Glutamatergic neuron (in vitro differentiated cells): ENCODE measurements around the gene CPNE1. TPM values are rescaled to one million over a fixed set of nuclear protein-coding genes. Genes with fewer than 3 reads are reported as not detected.
A peak's percentile ranks its signal among the peaks of the same experiment; 100 is the strongest.

Experiments
- DNase-seq: peaks from one replicate; pipeline ENCODE4 v3.0.0; 2022
- H3K27ac Mint-ChIP-seq: one replicate; pipeline ENCODE4 v1.8.0; 2020; ENCODE audit warnings: mild to moderate bottlenecking, mixed read lengths, inconsistent platforms; ENCODE audit not compliant: unreplicated experiment
- H3K27me3 Mint-ChIP-seq: one replicate; pipeline ENCODE4 v1.8.0; 2020; ENCODE audit warnings: mild to moderate bottlenecking, moderate library complexity, mixed read lengths, inconsistent platforms; ENCODE audit not compliant: unreplicated experiment
- H3K36me3 Mint-ChIP-seq: one replicate; pipeline ENCODE4 v1.8.0; 2020; ENCODE audit warnings: mild to moderate bottlenecking, mixed read lengths, inconsistent platforms; ENCODE audit not compliant: unreplicated experiment
- H3K4me1 Mint-ChIP-seq: one replicate; pipeline ENCODE4 v1.8.0; 2020; ENCODE audit warnings: mild to moderate bottlenecking, low read depth, mixed read lengths, inconsistent platforms; ENCODE audit not compliant: unreplicated experiment
- H3K4me3 Mint-ChIP-seq: one replicate; pipeline ENCODE4 v1.8.0; 2020; ENCODE audit warnings: mild to moderate bottlenecking, mixed read lengths, inconsistent platforms; ENCODE audit not compliant: unreplicated experiment
- H3K9me3 Mint-ChIP-seq: one replicate; pipeline ENCODE4 v1.8.0; 2020; ENCODE audit warnings: mild to moderate bottlenecking, moderate library complexity, mixed read lengths, inconsistent platforms; ENCODE audit not compliant: unreplicated experiment
- CTCF ChIP-seq: fragments of 200-600 bp; sonication (generic); IDR thresholded peaks from one replicate; pipeline ENCODE4 v1.5.0; 2021; ENCODE audit not compliant: partially characterized antibody, unreplicated experiment
- total RNA-seq: library from RNA; stranded (reverse); fragmentation: NEBNext Ultra II Directional; extraction: Animal tissue kit (Norgen Biotek cat#: 25700); gene quantifications from one replicate; pipeline ENCODE4 v1.2.1, GENCODE V29; 2021; ENCODE audit not compliant: unreplicated experiment

CPNE1 gene
- total RNA-seq, 1 donor from 2014 or later, result 327 TPM

GRCh38 chr20:35636095-35636494, 28.6 kb downstream of the CPNE1 start:
- H3K36me3 Mint-ChIP-seq, result no peaks in the 10 kb centered on the region
- H3K4me1 Mint-ChIP-seq, result peaks cover 35% of the 10 kb centered on the region
- H3K9me3 Mint-ChIP-seq, result peaks cover 6% of the 10 kb centered on the region
- no peak overlapping the region for H3K4me3 Mint-ChIP-seq
- H3K27ac Mint-ChIP-seq, result no peak overlapping the region
- no peak for DNase-seq
- peaks cover 4% of the 10 kb centered on the region for H3K27me3 Mint-ChIP-seq
- TF ChIP-seq CTCF, result no peak

GRCh38 chr20:35635652-35636051, 29.0 kb downstream of the CPNE1 start:
- no peak overlapping the region for H3K4me3 Mint-ChIP-seq
- H3K27ac Mint-ChIP-seq, result peak overlapping the region; percentile 9
- DNase-seq, result no peak
- H3K27me3 Mint-ChIP-seq, result peaks cover 4% of the 10 kb centered on the region
- H3K36me3 Mint-ChIP-seq, result no peaks in the 10 kb centered on the region
- H3K4me1 Mint-ChIP-seq, result peaks cover 32% of the 10 kb centered on the region
- peaks cover 6% of the 10 kb centered on the region for H3K9me3 Mint-ChIP-seq
- no peak for TF ChIP-seq CTCF

DNA sequence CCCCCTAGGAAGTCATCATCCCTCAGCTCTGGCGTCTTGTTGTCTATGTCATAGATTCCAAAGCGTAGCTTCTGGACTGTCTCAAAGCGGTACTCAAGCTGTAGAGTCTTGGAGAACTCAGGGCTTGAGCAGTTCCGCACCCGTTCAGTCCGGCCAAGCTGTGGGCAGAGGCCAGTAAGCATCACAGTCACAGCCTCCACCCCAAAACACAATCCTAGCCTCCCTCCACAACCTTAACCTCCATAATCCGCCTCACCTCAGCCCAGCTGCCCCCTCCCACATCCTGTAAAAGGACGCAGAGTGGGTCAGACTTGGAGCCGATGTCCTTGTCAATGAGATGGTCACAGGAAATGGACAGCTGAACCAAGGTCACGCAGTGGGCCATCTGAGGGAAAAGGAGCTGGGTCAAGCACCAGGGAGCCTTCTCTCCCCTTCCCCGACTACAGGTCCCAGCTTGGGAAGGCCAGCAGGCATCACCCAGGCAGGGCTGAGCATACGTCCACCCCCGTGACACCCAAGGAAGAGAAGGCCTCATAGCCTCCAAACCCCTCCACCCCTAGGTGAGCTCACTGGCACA, 32.1 kb downstream of the CPNE1 start:
- DNase-seq, result no peak
- H3K9me3 Mint-ChIP-seq, result peaks cover 6% of the 10 kb centered on the region
- no peak overlapping the region for H3K27ac Mint-ChIP-seq

DNA sequence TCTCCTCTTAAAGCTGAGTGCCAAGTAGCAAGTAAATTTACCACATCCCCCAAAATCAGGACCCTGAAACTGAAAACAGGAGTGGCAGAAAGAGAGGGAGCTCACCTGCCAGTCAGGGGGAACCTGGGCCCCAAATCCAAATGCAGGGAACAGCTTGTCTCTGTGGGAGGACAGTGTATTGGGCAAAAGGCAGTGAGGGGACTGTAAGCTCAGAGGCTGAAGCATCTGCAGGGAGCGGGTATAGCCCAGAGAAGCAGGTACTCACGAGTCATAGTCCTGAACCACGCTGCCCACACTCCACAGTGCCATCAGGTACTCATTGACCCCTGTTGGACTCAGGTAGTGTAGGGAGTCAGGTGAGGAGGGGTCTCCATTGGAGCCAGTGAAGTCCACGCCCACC, 34.1 kb downstream of the CPNE1 start:
- no peak for DNase-seq
- H3K36me3 Mint-ChIP-seq, result peaks cover 4% of the 10 kb centered on the region
- no peak overlapping the region for H3K27ac Mint-ChIP-seq
- H3K9me3 Mint-ChIP-seq, result peaks cover 4% of the 10 kb centered on the region
- H3K27me3 Mint-ChIP-seq, result peaks cover 4% of the 10 kb centered on the region
- peaks cover 4% of the 10 kb centered on the region for H3K4me1 Mint-ChIP-seq
- no peak overlapping the region for H3K4me3 Mint-ChIP-seq
- no peak for TF ChIP-seq CTCF

More for the DNA sequence above, 32.1 kb downstream of the CPNE1 start:
- peaks cover under 1% of the 10 kb centered on the region for H3K36me3 Mint-ChIP-seq
- no peak overlapping the region for H3K4me3 Mint-ChIP-seq
- no peak for TF ChIP-seq CTCF
- H3K27me3 Mint-ChIP-seq, result peaks cover 4% of the 10 kb centered on the region
- peaks cover 15% of the 10 kb centered on the region for H3K4me1 Mint-ChIP-seq

DNA sequence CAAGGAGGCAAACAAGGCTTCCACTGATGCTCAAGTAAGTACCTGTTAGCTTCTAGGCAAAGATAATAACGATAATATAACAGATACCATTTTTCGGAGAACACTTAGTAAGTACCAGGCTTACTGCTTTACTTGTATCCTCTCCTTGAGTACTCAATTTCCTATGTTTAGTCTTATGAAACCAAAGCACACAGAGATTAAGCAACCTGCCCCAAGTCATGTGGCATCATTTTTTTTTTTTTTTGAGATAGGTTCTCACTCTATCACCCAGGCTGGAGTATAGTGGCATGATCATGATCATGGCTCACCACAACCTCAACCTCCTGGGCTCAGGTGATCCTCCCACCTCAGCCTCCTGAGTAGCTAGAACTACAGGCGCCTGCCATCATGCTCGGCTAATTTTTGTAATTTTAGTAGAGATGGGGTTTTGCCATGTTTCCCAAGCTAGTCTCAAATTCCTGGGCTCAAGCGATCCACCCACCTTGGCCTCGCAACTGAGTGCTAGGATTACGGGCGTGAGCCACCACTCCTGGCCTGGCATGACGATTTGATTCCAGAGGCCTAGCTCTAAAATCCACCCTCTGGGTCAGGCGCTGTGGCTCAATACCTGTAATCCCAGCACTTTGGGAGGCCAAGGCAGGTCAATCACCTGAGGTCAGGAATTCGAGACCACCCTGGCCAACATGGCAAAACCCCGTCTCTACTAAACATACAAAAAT, 35.1 kb downstream of the CPNE1 start:
- H3K36me3 Mint-ChIP-seq, result peaks cover 4% of the 10 kb centered on the region

More for the DNA sequence above, 35.1 kb downstream of the CPNE1 start:
- TF ChIP-seq CTCF, result no peak
- Mint-ChIP-seq H3K4me3 (no peak overlapping the region), H3K27me3 (no peaks in the 10 kb centered on the region), H3K4me1 (no peaks in the 10 kb centered on the region), H3K27ac (no peak overlapping the region), H3K9me3 (no peaks in the 10 kb centered on the region)
- no peak for DNase-seq
